ENCODE measurements around the gene NCAPD3. TPM values are rescaled to one million over a fixed set of nuclear protein-coding genes. Genes with fewer than 3 reads are reported as not detected.

NCAPD3 gene
- total and polyA plus RNA-seq, 2 of the 13 experiments (the other 11 are each of a cell fraction or from before 2014, with no cell fraction given) = 20.7 to 25.6 TPM

GRCh38 chr11:134151083-134151747 is 72.6 kb downstream of the NCAPD3 start:
- DNase-seq (ENCODE audit: low spot score) = no peak
- Histone ChIP-seq H3K79me2 (ENCODE audit: insufficient read depth, low read length) (no peaks in the 10 kb centered on the region), H3K4me3 (replicated peaks in 1 of 3; ENCODE audit: insufficient read depth in 1 of 3, low read depth in 2 of 3, low read length in 3 of 3) (no peak overlapping the region), H3K4me1 (ENCODE audit: insufficient read depth, low read length) (no peaks in the 10 kb centered on the region), H3K9me3 (ENCODE audit: low read length) (no peaks in the 10 kb centered on the region), H3K36me3 (replicated peaks in 1 of 2; ENCODE audit: control insufficient read depth in 1 of 2, insufficient read depth in 2 of 2, low read length in 2 of 2) (peaks cover 12 to 28% of the 10 kb centered on the region in 2 experiments; a peak in 4 of 5 replicates), H3K27ac (ENCODE audit: extremely low read length, insufficient read depth, low read length) (no peak overlapping the region), H3K4me2 (ENCODE audit: low read depth, low read length) (no peak overlapping the region), H4K20me1 (ENCODE audit: insufficient read depth, low read length) (no peaks in the 10 kb centered on the region), H3K27me3 (ENCODE audit: control insufficient read depth in 1 of 2, insufficient read depth in 2 of 2, low read length in 2 of 2) (no peaks in the 10 kb centered on the region), H3K9ac (ENCODE audit: insufficient read depth, low read depth, low read length) (no peak overlapping the region), H2AFZ (ENCODE audit: low read length) (no peak overlapping the region)
- ATAC-seq = no peak
- ChIA-PET POLR2A (no interaction called here), CTCF (ENCODE audit: low intra/inter-chr PET ratio, low total read pairs) (no interaction called here)
- BruUV-seq (replicated peaks) = no TSS peak
- in situ Hi-C loops (cut with HindIII; ENCODE audit: extremely low pct_ligation_motif_present, low pct_unique_long_range_greater_than_20kb) (no loop called here), intact Hi-C loops (cut with micrococcal nuclease; ENCODE audit: unreplicated experiment) (no loop called here)
- TF ChIP-seq ZIK1 (CRISPR knock-in tag; IDR thresholded peaks at IDR 0.05; ENCODE audit: borderline replicate concordance, low read depth) = no peak
- no peak for TF ChIP-seq ZSCAN21 (CRISPR knock-in tag; IDR thresholded peaks at IDR 0.05; ENCODE audit: borderline replicate concordance)
- no peak for TF ChIP-seq KDM5B (CRISPR knock-in tag; IDR thresholded peaks at IDR 0.05; ENCODE audit: borderline replicate concordance)
- no peak for TF ChIP-seq HNRNPH1 (optimal IDR thresholded peaks at IDR 0.05; ENCODE audit: low read depth, low read length)
- TF ChIP-seq ZNF10 (CRISPR knock-in tag; IDR thresholded peaks at IDR 0.05; ENCODE audit: borderline replicate concordance, low read depth) = no peak
- TF ChIP-seq ZNF576 (CRISPR knock-in tag; IDR thresholded peaks at IDR 0.05) = no peak
- WGBS (ENCODE audit: low lambda C conversion rate) = 98% methylated on average over 10 of the region's 10 CpGs
- FAIRE-seq = no peak

GRCh38 chr11:134150195-134150903 is 73.4 kb downstream of the NCAPD3 start:
- intact Hi-C loops (cut with micrococcal nuclease; ENCODE audit: unreplicated experiment) = no loop called here
- H3K4me2 ChIP-seq (ENCODE audit: low read depth, low read length) = no peak overlapping the region
- 97% methylated on average over 8 of the region's 12 CpGs for WGBS (ENCODE audit: low lambda C conversion rate)
- H3K79me2 ChIP-seq (ENCODE audit: insufficient read depth, low read length) = no peaks in the 10 kb centered on the region
- H3K36me3 ChIP-seq (replicated peaks in 1 of 2; ENCODE audit: control insufficient read depth in 1 of 2, insufficient read depth in 2 of 2, low read length in 2 of 2) = peaks cover 9 to 21% of the 10 kb centered on the region in 2 experiments; a peak in 4 of 5 replicates
- H3K9ac ChIP-seq (ENCODE audit: insufficient read depth, low read depth, low read length) = no peak overlapping the region
- no peaks in the 10 kb centered on the region for H3K4me1 ChIP-seq (ENCODE audit: insufficient read depth, low read length)
- ChIA-PET CTCF (ENCODE audit: low intra/inter-chr PET ratio, low total read pairs) (no interaction called here), POLR2A (no interaction called here)
- no TSS peak for BruUV-seq (replicated peaks)
- DNase-seq (ENCODE audit: low spot score) = no peak
- no peaks in the 10 kb centered on the region for H3K27me3 ChIP-seq (ENCODE audit: control insufficient read depth in 1 of 2, insufficient read depth in 2 of 2, low read length in 2 of 2)
- FAIRE-seq = no peak
- no peaks in the 10 kb centered on the region for H4K20me1 ChIP-seq (ENCODE audit: insufficient read depth, low read length)
- H3K4me3 ChIP-seq (replicated peaks in 1 of 3; ENCODE audit: insufficient read depth in 1 of 3, low read depth in 2 of 3, low read length in 3 of 3) = no peak overlapping the region
- H2AFZ ChIP-seq (ENCODE audit: low read length) = no peak overlapping the region
- TF ChIP-seq HMG20B (CRISPR knock-in tag; conservative IDR thresholded peaks at IDR 0.05) (no peak), CEBPB (IDR thresholded peaks at IDR 0.05; ENCODE audit: borderline replicate concordance, low read depth, low read length) (peak; percentile 71)
- in situ Hi-C loops (cut with HindIII; ENCODE audit: extremely low pct_ligation_motif_present, low pct_unique_long_range_greater_than_20kb) = no loop called here
- no peak for ATAC-seq
- H3K27ac ChIP-seq (ENCODE audit: extremely low read length, insufficient read depth, low read length) = no peak overlapping the region
- no peaks in the 10 kb centered on the region for H3K9me3 ChIP-seq (ENCODE audit: low read length)
